Measurements from ENCODE around the gene ACVR1B. TPM values are rescaled to one million over a fixed set of nuclear protein-coding genes. Genes with fewer than 3 reads are reported as not detected.
"Not testable (repeated sequence)": the region's sequence is repeated elsewhere in the genome, so short reads cannot be mapped to it uniquely, and the experiment has no call there.

The ACVR1B gene
- total RNA-seq, 1 donor from 2014 or later, result 65.7 TPM

DNA sequence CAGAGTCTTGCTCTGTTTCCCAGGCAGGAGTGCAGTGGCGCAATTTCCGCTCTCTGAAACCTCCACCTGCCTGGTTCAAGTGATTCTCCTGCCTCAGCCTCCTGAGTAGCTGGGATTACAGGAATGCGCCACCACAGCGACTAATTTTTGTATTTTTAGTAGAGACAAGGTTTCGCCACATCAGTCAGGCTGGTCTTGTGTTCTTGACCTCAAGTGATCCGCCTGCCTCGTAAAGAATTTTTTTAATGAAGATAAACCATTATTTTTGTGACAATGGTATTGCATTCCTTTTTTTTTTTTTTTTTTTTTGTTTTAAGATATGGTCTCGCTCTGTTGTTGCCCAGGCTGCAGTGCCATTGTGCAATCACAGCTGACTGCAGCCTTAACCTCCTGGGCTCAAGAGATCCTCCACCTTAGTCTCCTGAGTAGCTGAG is 25.8 kb downstream of the ACVR1B start:
- Mint-ChIP-seq H3K4me1 (ENCODE audit: low read depth) (peaks cover 66% of the 10 kb centered on the region), H3K9me3 (ENCODE audit: low read depth) (no peaks in the 10 kb centered on the region), H3K36me3 (ENCODE audit: insufficient read depth) (peaks cover 27% of the 10 kb centered on the region), H3K27me3 (no peaks in the 10 kb centered on the region), H3K27ac (no peak overlapping the region), H3K4me3 (ENCODE audit: low read depth) (no peak overlapping the region)
- TF ChIP-seq, protein P1, sequence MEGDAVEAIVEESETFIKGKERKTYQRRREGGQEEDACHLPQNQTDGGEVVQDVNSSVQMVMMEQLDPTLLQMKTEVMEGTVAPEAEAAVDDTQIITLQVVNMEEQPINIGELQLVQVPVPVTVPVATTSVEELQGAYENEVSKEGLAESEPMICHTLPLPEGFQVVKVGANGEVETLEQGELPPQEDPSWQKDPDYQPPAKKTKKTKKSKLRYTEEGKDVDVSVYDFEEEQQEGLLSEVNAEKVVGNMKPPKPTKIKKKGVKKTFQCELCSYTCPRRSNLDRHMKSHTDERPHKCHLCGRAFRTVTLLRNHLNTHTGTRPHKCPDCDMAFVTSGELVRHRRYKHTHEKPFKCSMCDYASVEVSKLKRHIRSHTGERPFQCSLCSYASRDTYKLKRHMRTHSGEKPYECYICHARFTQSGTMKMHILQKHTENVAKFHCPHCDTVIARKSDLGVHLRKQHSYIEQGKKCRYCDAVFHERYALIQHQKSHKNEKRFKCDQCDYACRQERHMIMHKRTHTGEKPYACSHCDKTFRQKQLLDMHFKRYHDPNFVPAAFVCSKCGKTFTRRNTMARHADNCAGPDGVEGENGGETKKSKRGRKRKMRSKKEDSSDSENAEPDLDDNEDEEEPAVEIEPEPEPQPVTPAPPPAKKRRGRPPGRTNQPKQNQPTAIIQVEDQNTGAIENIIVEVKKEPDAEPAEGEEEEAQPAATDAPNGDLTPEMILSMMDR (IDR thresholded peaks at IDR 0.05; ENCODE audit: unreplicated experiment), result no peak
- DNase-seq (ENCODE audit: low spot score, unreplicated experiment), result no peak

DNA sequence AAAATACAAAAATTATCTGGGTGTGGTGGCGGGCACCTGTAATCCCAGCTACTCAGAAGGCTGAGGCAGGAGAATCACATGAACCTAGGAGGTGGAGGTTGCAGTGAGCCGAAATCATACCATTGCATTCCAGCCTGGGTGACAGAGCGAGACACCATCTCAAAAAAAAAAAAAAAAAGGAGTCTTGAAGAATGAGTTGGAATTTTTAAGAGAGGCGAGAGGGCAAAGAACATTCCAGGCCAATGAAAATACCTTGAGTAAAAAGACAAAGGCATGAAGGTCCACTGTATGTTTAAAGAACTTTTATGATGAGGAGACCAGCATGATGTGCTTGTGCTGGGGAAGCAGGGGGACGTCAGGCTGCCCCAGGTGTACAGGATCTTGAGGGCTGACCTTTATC is 27.8 kb downstream of the ACVR1B start:
- H3K4me3 Mint-ChIP-seq (ENCODE audit: low read depth); H3K9me3 Mint-ChIP-seq (ENCODE audit: low read depth); DNase-seq (ENCODE audit: low spot score, unreplicated experiment); H3K27me3 Mint-ChIP-seq: not testable (repeated sequence)
- H3K36me3 Mint-ChIP-seq (ENCODE audit: insufficient read depth), result peaks cover 30% of the 10 kb centered on the region
- H3K27ac Mint-ChIP-seq, result peak overlapping the region; percentile 33
- peaks cover 53% of the 10 kb centered on the region for H3K4me1 Mint-ChIP-seq (ENCODE audit: low read depth)

DNA sequence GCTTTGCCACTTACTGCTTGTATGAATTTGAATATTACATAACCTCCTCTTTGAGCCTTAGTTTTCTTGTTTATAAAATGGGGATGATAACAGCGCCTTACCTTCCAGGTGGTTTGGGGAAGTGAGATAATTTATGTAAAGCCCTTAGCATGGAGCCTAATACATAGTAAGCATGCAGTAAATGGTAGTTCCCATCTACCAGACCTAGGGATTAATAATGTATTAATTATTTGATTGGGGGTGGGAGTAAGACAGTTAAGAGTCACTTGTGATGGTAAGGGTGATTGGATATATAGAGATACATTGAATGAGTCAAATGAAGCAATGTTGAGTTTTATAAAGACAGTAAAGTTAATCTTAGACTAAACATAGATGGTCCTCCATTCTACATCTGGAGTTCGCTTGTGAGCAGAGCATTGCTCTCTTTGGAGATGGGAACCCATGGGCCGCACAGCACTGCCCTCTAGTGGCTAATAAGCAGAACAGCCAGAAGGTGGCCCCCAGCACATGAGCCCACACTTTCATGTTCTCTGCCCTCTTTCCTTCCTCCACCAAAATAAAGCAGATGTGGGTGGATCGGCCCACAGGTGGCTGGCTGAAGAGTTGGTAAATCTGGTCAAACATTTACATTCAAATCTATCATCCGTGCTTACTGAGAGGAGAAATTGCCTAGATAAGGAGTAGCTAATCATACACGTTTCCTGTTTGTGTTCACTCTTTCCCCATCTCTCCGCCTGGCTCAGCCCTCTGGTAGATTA is 28.7 kb downstream of the ACVR1B start:
- Mint-ChIP-seq H3K4me1 (ENCODE audit: low read depth) (peaks cover 45% of the 10 kb centered on the region), H3K27ac (peak overlapping the region; percentile 78), H3K36me3 (ENCODE audit: insufficient read depth) (peaks cover 32% of the 10 kb centered on the region), H3K4me3 (ENCODE audit: low read depth) (no peak overlapping the region), H3K27me3 (no peaks in the 10 kb centered on the region), H3K9me3 (ENCODE audit: low read depth) (no peaks in the 10 kb centered on the region)
- TF ChIP-seq, protein P1 (IDR thresholded peaks at IDR 0.05; ENCODE audit: unreplicated experiment), result peak; percentile 98
- DNase-seq (ENCODE audit: low spot score, unreplicated experiment), result peak; percentile 37

DNA sequence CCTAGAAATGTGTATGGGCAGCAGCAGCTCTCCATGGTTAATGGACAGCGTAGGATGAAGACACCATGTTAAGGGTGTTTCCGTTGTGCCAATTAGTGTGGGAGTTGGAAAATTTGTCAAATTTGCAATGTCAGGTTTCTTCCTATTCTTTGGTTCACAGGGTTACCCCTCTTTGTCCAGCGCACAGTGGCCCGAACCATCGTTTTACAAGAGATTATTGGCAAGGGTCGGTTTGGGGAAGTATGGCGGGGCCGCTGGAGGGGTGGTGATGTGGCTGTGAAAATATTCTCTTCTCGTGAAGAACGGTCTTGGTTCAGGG is 29.3 kb downstream of the ACVR1B start:
- no peak for DNase-seq (ENCODE audit: low spot score, unreplicated experiment)
- Mint-ChIP-seq H3K4me3 (ENCODE audit: low read depth) (no peak overlapping the region), H3K9me3 (ENCODE audit: low read depth) (no peaks in the 10 kb centered on the region), H3K36me3 (ENCODE audit: insufficient read depth) (peaks cover 33% of the 10 kb centered on the region), H3K27me3 (no peaks in the 10 kb centered on the region), H3K4me1 (ENCODE audit: low read depth) (peaks cover 40% of the 10 kb centered on the region), H3K27ac (peak overlapping the region; percentile 43)
- TF ChIP-seq, protein P1 (IDR thresholded peaks at IDR 0.05; ENCODE audit: unreplicated experiment), result no peak

DNA sequence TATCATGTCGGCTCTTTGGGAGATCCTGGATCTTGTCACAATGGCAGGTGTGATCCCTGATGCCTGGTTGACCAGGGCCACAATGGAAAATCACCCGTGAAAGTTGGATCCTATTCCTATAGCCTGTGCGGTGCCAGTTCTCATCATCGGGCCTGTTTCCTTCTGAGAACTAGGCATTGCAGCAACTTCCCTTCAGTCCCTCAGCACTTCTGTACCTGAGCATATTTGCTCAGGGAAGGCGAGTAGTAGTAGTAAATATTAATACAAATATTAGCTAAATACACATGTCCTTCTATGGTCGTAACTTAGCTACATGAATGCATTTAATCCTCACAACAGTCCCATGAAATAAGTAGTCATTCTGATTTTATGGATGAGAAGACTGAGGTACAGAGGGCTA is 33.2 kb downstream of the ACVR1B start:
- no peak overlapping the region for H3K27ac Mint-ChIP-seq
- H3K4me3 Mint-ChIP-seq (ENCODE audit: low read depth), result no peak overlapping the region
- H3K27me3 Mint-ChIP-seq, result no peaks in the 10 kb centered on the region
- TF ChIP-seq, protein P1 (IDR thresholded peaks at IDR 0.05; ENCODE audit: unreplicated experiment), result no peak
- H3K36me3 Mint-ChIP-seq (ENCODE audit: insufficient read depth), result peaks cover 30% of the 10 kb centered on the region
- no peak for DNase-seq (ENCODE audit: low spot score, unreplicated experiment)
- H3K9me3 Mint-ChIP-seq (ENCODE audit: low read depth), result no peaks in the 10 kb centered on the region
- peaks cover 18% of the 10 kb centered on the region for H3K4me1 Mint-ChIP-seq (ENCODE audit: low read depth)
